AG09309 (cell line): ENCODE data around the gene IFT122.
"Not testable (repeated sequence)": the region's sequence is repeated elsewhere in the genome, so short reads cannot be mapped to it uniquely, and the experiment has no call there.

Source experiments
- DNase-seq: peaks from one replicate; pipeline ENCODE4 v3.0.0-alpha.2; 2010; ENCODE audit warnings: low read depth
- H3K4me3 ChIP-seq: 2 replicates; pipeline ENCODE4 v1.5.1; 2011; ENCODE audit warnings: mild to moderate bottlenecking, low read depth, low read length, moderate library complexity; ENCODE audit not compliant: control insufficient read depth
- TF ChIP-seq, protein P1 (sequence below): IDR thresholded peaks from 2 replicates; pipeline ENCODE4 v1.5.1; 2011; ENCODE audit warnings: mild to moderate bottlenecking, low read depth, low read length, inconsistent platforms; ENCODE audit not compliant: insufficient read depth, control insufficient read depth; ENCODE audit errors: missing control alignments

Gene IFT122

DNA sequence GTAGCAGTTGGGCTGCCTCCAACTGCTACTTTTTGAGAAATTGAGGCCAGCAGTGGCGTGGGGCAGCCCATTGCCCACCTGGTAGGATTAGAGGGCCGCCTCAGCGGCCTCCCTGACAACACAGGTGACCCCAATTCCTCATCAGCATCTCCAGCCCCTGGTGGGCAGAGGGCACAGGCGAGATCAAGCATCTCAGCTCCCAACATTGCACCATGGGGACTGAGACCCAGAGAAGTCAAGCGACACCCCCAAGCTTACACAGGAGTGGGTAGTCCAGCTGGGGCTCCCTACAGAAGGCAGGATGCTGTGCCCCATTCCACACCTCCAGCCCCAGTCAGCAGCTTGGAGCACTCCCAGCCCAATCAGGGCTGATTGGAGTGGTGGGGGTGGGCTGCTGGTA, 102.7 kb downstream of the IFT122 start:
- TF ChIP-seq, protein P1, sequence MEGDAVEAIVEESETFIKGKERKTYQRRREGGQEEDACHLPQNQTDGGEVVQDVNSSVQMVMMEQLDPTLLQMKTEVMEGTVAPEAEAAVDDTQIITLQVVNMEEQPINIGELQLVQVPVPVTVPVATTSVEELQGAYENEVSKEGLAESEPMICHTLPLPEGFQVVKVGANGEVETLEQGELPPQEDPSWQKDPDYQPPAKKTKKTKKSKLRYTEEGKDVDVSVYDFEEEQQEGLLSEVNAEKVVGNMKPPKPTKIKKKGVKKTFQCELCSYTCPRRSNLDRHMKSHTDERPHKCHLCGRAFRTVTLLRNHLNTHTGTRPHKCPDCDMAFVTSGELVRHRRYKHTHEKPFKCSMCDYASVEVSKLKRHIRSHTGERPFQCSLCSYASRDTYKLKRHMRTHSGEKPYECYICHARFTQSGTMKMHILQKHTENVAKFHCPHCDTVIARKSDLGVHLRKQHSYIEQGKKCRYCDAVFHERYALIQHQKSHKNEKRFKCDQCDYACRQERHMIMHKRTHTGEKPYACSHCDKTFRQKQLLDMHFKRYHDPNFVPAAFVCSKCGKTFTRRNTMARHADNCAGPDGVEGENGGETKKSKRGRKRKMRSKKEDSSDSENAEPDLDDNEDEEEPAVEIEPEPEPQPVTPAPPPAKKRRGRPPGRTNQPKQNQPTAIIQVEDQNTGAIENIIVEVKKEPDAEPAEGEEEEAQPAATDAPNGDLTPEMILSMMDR: no peak
- H3K4me3 ChIP-seq: no peak overlapping the region
- no peak for DNase-seq

DNA sequence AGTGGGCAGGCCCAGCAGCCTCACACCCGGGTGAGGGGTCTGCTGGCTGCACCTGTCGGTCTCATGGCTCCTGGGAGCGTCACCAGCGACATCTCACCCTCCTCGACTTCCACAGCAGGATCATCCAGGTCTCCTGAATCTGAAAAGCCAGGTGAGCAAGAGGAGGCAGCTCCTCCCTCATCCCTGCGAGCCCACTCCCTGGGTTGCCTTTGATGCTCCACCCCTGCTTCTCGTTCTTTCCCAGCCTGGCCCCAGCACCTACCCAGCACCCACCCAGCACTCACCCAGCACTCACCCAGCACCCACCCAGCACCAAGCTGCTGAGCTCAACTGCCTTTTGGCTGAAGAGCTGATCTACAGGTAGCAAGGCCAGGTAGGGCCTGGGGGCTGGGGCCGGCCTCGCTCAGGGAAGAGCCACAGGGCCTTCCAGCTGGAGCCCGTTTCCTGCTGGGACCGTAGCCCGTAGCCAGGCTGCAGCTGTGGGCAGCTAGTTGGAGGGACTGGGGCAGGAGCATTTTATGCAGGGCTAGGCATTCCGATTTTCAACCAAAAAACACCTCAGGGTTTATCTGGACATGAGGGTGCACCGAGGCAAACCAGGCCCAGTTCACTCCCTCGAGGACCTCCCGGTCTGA, 103.2 kb downstream of the IFT122 start, which contains the start of gene H1-8:
TSS of gene H1-8 (plus strand) at position 20 of the 635 bp plus-strand sequence. CDS start at position 64, 44 bp downstream.
- H3K4me3 ChIP-seq: no peak within 1 kb of the TSS
- TF ChIP-seq, protein P1: no peak
- no peak for DNase-seq

DNA sequence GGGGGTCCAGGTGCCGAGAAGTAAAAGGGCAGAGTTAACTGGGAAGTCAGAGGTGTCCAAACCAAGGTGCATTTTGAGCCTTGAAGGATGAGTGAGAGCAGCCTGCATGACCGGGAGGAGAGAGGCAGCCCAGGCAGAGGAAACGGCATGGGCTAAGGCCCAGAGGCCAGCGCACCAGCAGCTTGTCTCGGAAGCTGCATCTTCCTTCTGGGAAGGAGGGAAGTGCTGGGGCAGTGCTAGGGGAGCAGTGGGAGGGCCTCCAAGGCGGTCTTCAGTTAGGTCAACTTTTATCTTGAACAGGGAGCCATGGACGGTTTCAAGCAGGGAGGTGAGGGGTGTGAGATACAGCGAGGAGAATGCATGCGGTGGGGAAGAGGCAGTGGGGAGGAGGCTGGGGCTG, 104.0 kb downstream of the IFT122 start:
- DNase-seq: no peak
- TF ChIP-seq, protein P1: no peak
- H3K4me3 ChIP-seq: no peak overlapping the region

DNA sequence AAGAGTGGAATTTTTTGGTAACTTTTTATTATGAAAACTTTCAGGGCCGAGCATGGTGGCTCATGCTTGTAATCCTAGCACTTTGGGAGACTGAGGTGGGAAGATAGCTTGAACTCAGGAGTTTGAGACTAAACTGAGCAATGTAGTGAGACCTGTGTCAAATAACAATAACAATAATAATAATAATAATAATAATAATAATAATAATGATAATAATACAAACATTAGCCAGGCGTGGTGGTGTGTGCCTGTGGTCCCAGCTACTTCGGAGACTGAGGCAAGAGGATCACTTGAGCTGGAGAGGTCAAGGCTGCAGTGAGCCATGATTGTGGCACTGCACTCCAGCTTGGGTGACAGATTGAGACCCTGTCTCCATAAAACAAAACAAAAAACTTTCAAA, 105.9 kb downstream of the IFT122 start:
- DNase-seq, H3K4me3 ChIP-seq: not testable (repeated sequence)

DNA sequence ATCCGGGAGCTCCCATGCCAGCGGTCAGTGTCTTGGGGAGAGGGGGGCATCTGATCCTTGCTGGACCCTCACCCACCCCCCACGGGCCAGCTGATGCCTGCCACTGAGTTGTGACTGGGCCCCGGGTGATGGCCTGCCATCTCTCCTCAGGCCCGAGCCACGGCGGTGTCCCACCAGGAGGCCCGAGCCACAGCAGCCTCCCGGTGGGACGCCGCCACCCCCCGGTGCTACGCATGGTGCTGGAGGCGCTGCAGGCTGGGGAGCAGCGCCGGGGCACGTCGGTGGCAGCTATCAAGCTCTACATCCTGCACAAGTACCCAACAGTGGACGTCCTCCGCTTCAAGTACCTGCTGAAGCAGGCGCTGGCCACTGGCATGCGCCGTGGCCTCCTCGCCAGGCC, 107.2 kb downstream of the IFT122 start:
- H3K4me3 ChIP-seq: no peak overlapping the region
- no peak for DNase-seq
- TF ChIP-seq, protein P1: no peak

DNA sequence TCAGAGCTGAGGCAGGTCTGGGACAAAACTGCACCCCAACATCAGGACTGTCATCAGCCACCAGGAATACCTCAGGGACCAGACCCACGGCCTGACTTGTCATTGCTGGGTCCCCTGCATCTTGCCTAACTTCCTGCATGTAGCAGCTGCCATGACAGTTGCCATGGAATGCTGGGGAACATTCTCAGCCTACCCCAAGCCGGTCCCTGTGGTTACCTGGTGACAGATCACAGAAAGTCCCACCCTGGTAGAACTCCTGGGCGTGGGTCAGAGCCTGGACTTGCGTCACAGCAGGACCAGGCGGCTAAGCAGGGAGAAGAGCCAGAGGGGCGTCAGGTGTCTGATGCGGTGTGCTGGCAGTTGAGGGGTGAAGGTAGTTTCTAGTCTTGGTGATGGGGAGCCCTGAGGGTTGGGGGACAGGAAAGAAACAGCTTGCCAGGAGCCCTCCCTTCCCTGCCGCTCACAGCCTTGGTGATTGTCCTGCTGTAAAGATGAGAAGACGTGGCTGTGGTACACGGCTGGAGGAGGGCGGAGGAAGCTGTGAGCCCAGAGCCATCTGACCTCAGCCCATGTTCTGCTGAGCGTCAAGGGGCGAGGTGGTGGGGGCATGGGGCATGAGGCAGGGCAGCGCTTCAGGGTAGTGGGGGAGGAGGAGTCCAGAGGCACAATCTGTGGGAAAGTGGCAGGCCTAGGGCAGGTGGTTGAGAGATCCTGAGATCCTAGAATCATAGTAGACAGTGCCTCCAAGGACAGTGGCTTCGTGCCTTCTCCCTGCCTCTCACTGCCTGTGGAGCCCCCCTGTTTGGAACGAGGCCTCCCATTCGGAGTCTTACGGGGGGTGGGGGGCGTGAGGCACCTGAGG, 108.3 kb downstream of the IFT122 start:
- no peak for DNase-seq
- no peak overlapping the region for H3K4me3 ChIP-seq
- TF ChIP-seq, protein P1: no peak

DNA sequence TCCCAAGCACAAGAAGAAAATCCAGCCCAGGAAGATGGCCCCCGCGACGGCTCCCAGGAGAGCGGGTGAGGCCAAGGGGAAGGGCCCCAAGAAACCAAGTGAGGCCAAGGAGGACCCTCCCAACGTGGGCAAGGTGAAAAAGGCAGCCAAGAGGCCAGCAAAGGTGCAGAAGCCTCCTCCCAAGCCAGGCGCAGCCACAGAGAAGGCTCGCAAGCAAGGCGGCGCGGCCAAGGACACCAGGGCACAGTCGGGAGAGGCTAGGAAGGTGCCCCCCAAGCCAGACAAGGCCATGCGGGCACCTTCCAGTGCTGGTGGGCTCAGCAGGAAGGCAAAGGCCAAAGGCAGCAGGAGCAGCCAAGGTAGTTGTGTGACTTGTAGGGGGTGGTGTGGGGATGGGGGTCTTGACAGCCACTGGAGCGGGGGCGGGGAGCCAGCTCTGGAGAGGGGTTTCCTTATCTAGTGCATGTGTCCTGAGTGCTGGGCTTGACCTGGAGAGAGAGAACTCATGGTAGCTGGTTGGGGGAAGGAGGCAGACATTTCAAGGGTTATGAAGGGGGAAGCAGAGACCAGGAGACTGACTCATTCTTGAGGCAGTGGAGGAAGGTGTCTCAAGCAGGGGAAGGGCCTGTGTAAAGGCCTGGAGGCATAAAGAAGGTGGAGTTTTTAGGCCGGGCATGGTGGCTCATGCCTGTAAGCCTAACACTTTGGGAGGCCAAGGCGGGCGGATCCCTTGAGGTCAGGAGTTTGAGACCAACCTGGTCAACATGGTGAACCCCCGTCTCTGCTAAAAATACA, 109.2 kb downstream of the IFT122 start:
- H3K4me3 ChIP-seq: no peak overlapping the region
- TF ChIP-seq, protein P1: no peak
- peak; percentile 5 for DNase-seq
